SK-N-MC (cell line): Measurements from ENCODE around the gene COQ5.

Experiments used
- EZH2 ChIP-seq: fragments of 200-600 bp; sonication (generic); IDR thresholded peaks from one replicate; pipeline ENCODE4 v1.6.1; 2017; ENCODE audit warnings: antibody characterized with exemption
- FOXP2 ChIP-seq: optimal IDR thresholded peaks from 2 replicates; pipeline ENCODE3; 2011; ENCODE audit warnings: mild to moderate bottlenecking, moderate library complexity; ENCODE audit not compliant: insufficient read depth; ENCODE audit errors: extremely low read length, control extremely low read depth
- POLR2AphosphoS5 ChIP-seq: IDR thresholded peaks from 2 replicates; pipeline ENCODE4 v1.6.1; 2012; ENCODE audit warnings: mild to moderate bottlenecking, low read depth, low read length, borderline replicate concordance

DNA sequence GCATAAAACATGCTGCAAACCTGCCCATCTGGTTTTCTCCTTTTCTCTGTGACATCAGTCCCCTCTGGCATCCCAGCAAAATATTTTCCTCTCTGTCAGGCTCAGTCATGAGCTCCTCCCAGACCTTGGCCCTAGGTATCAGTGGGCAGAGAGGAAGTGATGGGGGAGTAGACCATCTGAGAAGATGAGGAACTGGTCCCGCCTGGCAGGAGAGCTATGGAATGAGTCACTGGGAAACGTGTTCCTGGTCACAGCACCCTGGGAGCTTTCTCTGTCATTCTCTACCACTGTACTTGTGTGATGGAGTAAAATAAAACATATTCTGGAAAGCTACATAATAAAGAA is 54.4 kb downstream of the COQ5 start:
- TF ChIP-seq FOXP2 (no peak), EZH2 (no peak), POLR2AphosphoS5 (no peak)
